HG03342 (cell line): ENCODE data around the gene GPLD1.

Source experiments
- ATAC-seq: cut with Tn5 transposase; IDR thresholded peaks from one replicate; pipeline ENCODE4 v1.9.1; 2021; ENCODE audit warnings: mild to moderate bottlenecking, moderate library complexity; ENCODE audit not compliant: unreplicated experiment

Gene GPLD1

GRCh38 chr6:24501914-24502313 is 12.5 kb upstream of the GPLD1 start:
- no peak for ATAC-seq

- ATAC-seq, result no peak
Observed at GRCh38 chr6:24501374-24501773, 12.0 kb upstream of the GPLD1 start.

GRCh38 chr6:24500683-24501082 is 11.3 kb upstream of the GPLD1 start:
- ATAC-seq, result no peak

- no peak for ATAC-seq
Observed at GRCh38 chr6:24497254-24497970, 8.0 kb upstream of the GPLD1 start.

- peak; percentile 66 for ATAC-seq
Observed at GRCh38 chr6:24494821-24495795, 5.7 kb upstream of the GPLD1 start, which contains the start of gene ALDH5A1. ALDH5A1 (plus strand) TSS chr6:24494969; CDS start chr6:24494997, 28 bp downstream.

- no peak for ATAC-seq
Observed at GRCh38 chr6:24493945-24494820, 4.8 kb upstream of the GPLD1 start.

- no peak for ATAC-seq
Observed at GRCh38 chr6:24492475-24492874, 3.1 kb upstream of the GPLD1 start.

- ATAC-seq, result no peak
Observed at GRCh38 chr6:24490948-24491347, 1.6 kb upstream of the GPLD1 start.

- ATAC-seq, result no peak
Observed at GRCh38 chr6:24489881-24490280, 503 bp upstream of the GPLD1 start.

- ATAC-seq, result no peak
Observed at GRCh38 chr6:24486065-24486464, 3.3 kb downstream of the GPLD1 start.

GRCh38 chr6:24484657-24485323 is 4.6 kb downstream of the GPLD1 start:
- ATAC-seq, result no peak

- ATAC-seq, result no peak
Observed at GRCh38 chr6:24481449-24481848, 7.9 kb downstream of the GPLD1 start.

- ATAC-seq, result no peak
Observed at GRCh38 chr6:24480705-24481104, 8.7 kb downstream of the GPLD1 start.

- ATAC-seq, result no peak
Observed at GRCh38 chr6:24478903-24479302, 10.5 kb downstream of the GPLD1 start.

GRCh38 chr6:24477070-24477469 is 12.3 kb downstream of the GPLD1 start:
- ATAC-seq, result no peak

GRCh38 chr6:24476631-24477030 is 12.7 kb downstream of the GPLD1 start:
- ATAC-seq, result no peak

GRCh38 chr6:24472181-24472580 is 17.2 kb downstream of the GPLD1 start:
- ATAC-seq, result no peak

GRCh38 chr6:24469811-24470210 is 19.6 kb downstream of the GPLD1 start:
- no peak for ATAC-seq

GRCh38 chr6:24464253-24465038 is 24.9 kb downstream of the GPLD1 start:
- no peak for ATAC-seq

- no peak for ATAC-seq
Observed at GRCh38 chr6:24460966-24461365, 28.4 kb downstream of the GPLD1 start.
